GM12891 (cell line): ENCODE measurements around the gene EIPR1.

Source experiments
- POLR2A ChIP-seq: IDR thresholded peaks from 2 replicates; pipeline ENCODE4 v1.6.1; 2011; ENCODE audit warnings: low read depth, low read length, control low read depth
- POU2F2 ChIP-seq: IDR thresholded peaks from 2 replicates; pipeline ENCODE4 v1.6.1; 2011; ENCODE audit warnings: low read depth, mild to moderate bottlenecking, control low read depth, low read length, moderate library complexity
- TAF1 ChIP-seq: IDR thresholded peaks from 2 replicates; pipeline ENCODE4 v1.6.1; 2011; ENCODE audit warnings: low read depth, low read length, control low read depth

GRCh38 chr2:3223080-3223923 is 154.3 kb downstream of the EIPR1 start:
- 0 out of 2 replicates have a peak, but pooled peaks have one; percentile 32 for TF ChIP-seq POU2F2
- TF ChIP-seq TAF1 = peak; percentile 52
- no peak for TF ChIP-seq POLR2A
